HFFc6 (cell line): ENCODE measurements around the gene DNAH6. TPM values are rescaled to one million over a fixed set of nuclear protein-coding genes. Genes with fewer than 3 reads are reported as not detected.

Source experiments
- DNase-seq: peaks from one replicate; pipeline ENCODE4 v3.0.0-alpha.2; 2018
- H3K27ac Mint-ChIP-seq: 2 replicates; pipeline ENCODE4 v1.8.0; 2020; ENCODE audit warnings: mild to moderate bottlenecking, mixed read lengths
- H3K27me3 Mint-ChIP-seq: 2 replicates; pipeline ENCODE4 v1.8.0; 2021; ENCODE audit warnings: mild to moderate bottlenecking, moderate library complexity, mixed read lengths; ENCODE audit not compliant: insufficient read depth
- H3K36me3 Mint-ChIP-seq: 2 replicates; pipeline ENCODE4 v1.8.0; 2021; ENCODE audit warnings: low read depth, mixed read lengths
- H3K4me1 Mint-ChIP-seq: 2 replicates; pipeline ENCODE4 v1.8.0; 2020; ENCODE audit warnings: low read depth, mixed read lengths
- H3K4me3 Mint-ChIP-seq: 2 replicates; pipeline ENCODE4 v1.8.0; 2020; ENCODE audit warnings: mild to moderate bottlenecking, moderate library complexity, mixed read lengths
- H3K9me3 Mint-ChIP-seq: 2 replicates; pipeline ENCODE4 v1.8.0; 2020; ENCODE audit warnings: mild to moderate bottlenecking, mixed read lengths
- total RNA-seq, 6 experiments: library from RNA; stranded (reverse); fragmentation: NEBNext Ultra II Directional; extraction: Animal tissue kit (Norgen Biotek cat#: 25700); gene quantifications; 2 replicates in 1 of 6; 3 replicates in 5 of 6; pipeline ENCODE4 v1.2.3, GENCODE V29; 2021
- TF ChIP-seq, protein P1 (sequence below): fragments of 200-600 bp; sonication (generic); IDR thresholded peaks from 2 replicates; pipeline ENCODE4 v1.5.0; 2021; ENCODE audit warnings: antibody characterized with exemption, mild to moderate bottlenecking

DNAH6 gene
- total RNA-seq, 6 experiments from 2014 or later = 0.05 to 0.46 (median 0.05) TPM; not detected in 1

- no peak overlapping the region for H3K27ac Mint-ChIP-seq
- no peak for DNase-seq
- peaks cover 19% of the 10 kb centered on the region for H3K4me1 Mint-ChIP-seq
- H3K9me3 Mint-ChIP-seq = no peaks in the 10 kb centered on the region
- TF ChIP-seq, protein P1, sequence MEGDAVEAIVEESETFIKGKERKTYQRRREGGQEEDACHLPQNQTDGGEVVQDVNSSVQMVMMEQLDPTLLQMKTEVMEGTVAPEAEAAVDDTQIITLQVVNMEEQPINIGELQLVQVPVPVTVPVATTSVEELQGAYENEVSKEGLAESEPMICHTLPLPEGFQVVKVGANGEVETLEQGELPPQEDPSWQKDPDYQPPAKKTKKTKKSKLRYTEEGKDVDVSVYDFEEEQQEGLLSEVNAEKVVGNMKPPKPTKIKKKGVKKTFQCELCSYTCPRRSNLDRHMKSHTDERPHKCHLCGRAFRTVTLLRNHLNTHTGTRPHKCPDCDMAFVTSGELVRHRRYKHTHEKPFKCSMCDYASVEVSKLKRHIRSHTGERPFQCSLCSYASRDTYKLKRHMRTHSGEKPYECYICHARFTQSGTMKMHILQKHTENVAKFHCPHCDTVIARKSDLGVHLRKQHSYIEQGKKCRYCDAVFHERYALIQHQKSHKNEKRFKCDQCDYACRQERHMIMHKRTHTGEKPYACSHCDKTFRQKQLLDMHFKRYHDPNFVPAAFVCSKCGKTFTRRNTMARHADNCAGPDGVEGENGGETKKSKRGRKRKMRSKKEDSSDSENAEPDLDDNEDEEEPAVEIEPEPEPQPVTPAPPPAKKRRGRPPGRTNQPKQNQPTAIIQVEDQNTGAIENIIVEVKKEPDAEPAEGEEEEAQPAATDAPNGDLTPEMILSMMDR = no peak
- peaks cover 1% of the 10 kb centered on the region; the same call in 1 of the 2 replicates for H3K27me3 Mint-ChIP-seq
- H3K36me3 Mint-ChIP-seq = no peaks in the 10 kb centered on the region
- H3K4me3 Mint-ChIP-seq = no peak overlapping the region
Observed at GRCh38 chr2:84786601-84787000, 270.3 kb downstream of the DNAH6 start.

DNA sequence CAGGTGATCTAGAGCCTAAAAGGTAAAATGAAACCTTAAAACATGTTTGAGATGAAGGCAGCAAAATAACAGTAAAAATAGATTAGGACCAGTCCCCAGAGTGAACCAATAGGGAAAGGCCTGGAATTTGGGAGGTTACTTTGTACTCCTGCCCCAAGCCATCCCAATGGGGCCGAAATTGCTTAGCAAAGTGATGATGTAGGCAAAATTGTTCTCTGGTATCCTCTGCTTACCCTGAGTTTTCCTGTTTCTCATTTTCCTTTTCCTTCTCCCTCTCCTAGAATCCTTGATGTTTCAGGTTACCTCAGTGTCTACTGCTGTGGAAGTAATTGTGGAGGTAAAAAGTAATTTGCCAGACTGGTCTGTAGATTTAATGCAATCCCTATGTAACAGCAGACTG lies 271.7 kb downstream of the DNAH6 start:
- H3K9me3 Mint-ChIP-seq = no peaks in the 10 kb centered on the region
- DNase-seq = no peak
- H3K27me3 Mint-ChIP-seq = peaks cover 1% of the 10 kb centered on the region; the same call in 1 of the 2 replicates
- TF ChIP-seq, protein P1 = no peak
- no peak overlapping the region for H3K27ac Mint-ChIP-seq
- H3K4me1 Mint-ChIP-seq = peaks cover 12% of the 10 kb centered on the region
- no peaks in the 10 kb centered on the region for H3K36me3 Mint-ChIP-seq
- no peak overlapping the region for H3K4me3 Mint-ChIP-seq

- no peak overlapping the region for H3K4me3 Mint-ChIP-seq
- H3K9me3 Mint-ChIP-seq = no peaks in the 10 kb centered on the region
- DNase-seq = no peak
- peaks cover 1% of the 10 kb centered on the region; the same call in 1 of the 2 replicates for H3K27me3 Mint-ChIP-seq
- peaks cover 12% of the 10 kb centered on the region for H3K4me1 Mint-ChIP-seq
- no peak overlapping the region for H3K27ac Mint-ChIP-seq
- TF ChIP-seq, protein P1 = no peak
- no peaks in the 10 kb centered on the region for H3K36me3 Mint-ChIP-seq
Observed at GRCh38 chr2:84788498-84788897, 272.2 kb downstream of the DNAH6 start.

DNA sequence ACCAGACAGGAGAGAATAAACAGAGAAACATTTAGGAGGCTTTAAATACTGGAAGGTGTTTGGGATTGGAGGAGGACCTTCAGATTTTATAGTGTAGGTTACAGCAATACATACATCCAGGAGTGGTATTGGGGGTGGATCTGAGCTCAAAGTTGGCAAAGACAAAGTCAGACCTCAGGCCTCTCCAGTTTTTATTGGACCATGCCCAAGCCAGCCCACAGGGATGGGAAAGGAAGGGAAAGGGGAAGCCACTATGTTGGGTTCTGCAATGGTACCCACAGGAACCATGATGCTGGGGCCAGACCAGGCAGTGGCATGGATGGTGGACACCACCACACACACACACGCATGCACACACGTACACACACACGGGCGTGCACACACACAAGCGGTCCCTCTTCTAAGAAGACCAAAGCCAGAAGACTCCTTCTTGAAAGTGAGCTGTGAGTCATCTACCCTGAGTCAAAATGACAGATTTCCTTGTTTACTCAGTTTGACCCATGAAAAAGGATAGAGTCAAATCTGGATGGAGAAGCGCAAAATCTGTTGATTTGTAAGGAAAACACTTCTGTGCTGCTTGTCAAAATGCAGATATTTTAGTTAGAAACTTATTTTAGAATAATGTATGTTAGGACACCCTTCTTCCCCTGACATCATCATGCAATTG lies 276.7 kb downstream of the DNAH6 start:
- no peaks in the 10 kb centered on the region for H3K9me3 Mint-ChIP-seq
- no peak overlapping the region for H3K27ac Mint-ChIP-seq
- H3K4me1 Mint-ChIP-seq = peaks cover 15% of the 10 kb centered on the region
- no peak overlapping the region for H3K4me3 Mint-ChIP-seq
- no peaks in the 10 kb centered on the region for H3K27me3 Mint-ChIP-seq
- DNase-seq = no peak
- no peaks in the 10 kb centered on the region for H3K36me3 Mint-ChIP-seq
- TF ChIP-seq, protein P1 = no peak

GRCh38 chr2:84793641-84794040 lies 277.3 kb downstream of the DNAH6 start:
- TF ChIP-seq, protein P1 = no peak
- no peak overlapping the region for H3K27ac Mint-ChIP-seq
- H3K36me3 Mint-ChIP-seq = no peaks in the 10 kb centered on the region
- DNase-seq = no peak
- no peaks in the 10 kb centered on the region for H3K9me3 Mint-ChIP-seq
- no peak overlapping the region for H3K4me3 Mint-ChIP-seq
- H3K27me3 Mint-ChIP-seq = no peaks in the 10 kb centered on the region; the same call in 1 of the 2 replicates
- peaks cover 15% of the 10 kb centered on the region for H3K4me1 Mint-ChIP-seq
